Bronchial epithelial cell (primary cell): ENCODE data around the gene UNC5CL. TPM values are rescaled to one million over a fixed set of nuclear protein-coding genes. Genes with fewer than 3 reads are reported as not detected.
"Not testable (repeated sequence)": the region's sequence is repeated elsewhere in the genome, so short reads cannot be mapped to it uniquely, and the experiment has no call there.

ENCODE experiments used
- DNase-seq: peaks from one replicate; pipeline ENCODE4 v3.0.0-alpha.2; 2010; ENCODE audit warnings: low read depth
- FAIRE-seq: peaks from 2 replicates; lab custom pipeline; 2011; peaks lifted over from hg19 to GRCh38; lab: Jason Lieb, UNC
- H3K27me3 ChIP-seq: 2 replicates; pipeline ENCODE4 v1.5.1; 2011; ENCODE audit warnings: low read length; ENCODE audit not compliant: control insufficient read depth, insufficient read depth
- H3K36me3 ChIP-seq: 2 replicates; pipeline ENCODE4 v1.5.1; 2011; ENCODE audit warnings: low read length; ENCODE audit not compliant: control insufficient read depth, insufficient read depth
- H3K4me3 ChIP-seq: 2 replicates; pipeline ENCODE4 v1.5.1; 2011; ENCODE audit warnings: mild to moderate bottlenecking, low read depth, low read length, control low read depth
- CTCF ChIP-seq: IDR thresholded peaks from 2 replicates; pipeline ENCODE4 v1.5.1; 2011; ENCODE audit warnings: mild to moderate bottlenecking, moderate library complexity, low read length, control low read depth, inconsistent platforms; ENCODE audit not compliant: insufficient read depth, severe bottlenecking
- total RNA-seq: library from RNA; depleted of rRNA; stranded (reverse); fragments of >200 nt; gene quantifications from 2 replicates; pipeline ENCODE4 v1.2.1, GENCODE V29; 2014

The UNC5CL gene
- total RNA-seq, 1 donor from 2014 or later: 0.26 TPM

GRCh38 chr6:41025966-41026530, 13.0 kb downstream of the UNC5CL start:
- FAIRE-seq: no peak
- no peak for DNase-seq
- no peak overlapping the region for H3K4me3 ChIP-seq

DNA sequence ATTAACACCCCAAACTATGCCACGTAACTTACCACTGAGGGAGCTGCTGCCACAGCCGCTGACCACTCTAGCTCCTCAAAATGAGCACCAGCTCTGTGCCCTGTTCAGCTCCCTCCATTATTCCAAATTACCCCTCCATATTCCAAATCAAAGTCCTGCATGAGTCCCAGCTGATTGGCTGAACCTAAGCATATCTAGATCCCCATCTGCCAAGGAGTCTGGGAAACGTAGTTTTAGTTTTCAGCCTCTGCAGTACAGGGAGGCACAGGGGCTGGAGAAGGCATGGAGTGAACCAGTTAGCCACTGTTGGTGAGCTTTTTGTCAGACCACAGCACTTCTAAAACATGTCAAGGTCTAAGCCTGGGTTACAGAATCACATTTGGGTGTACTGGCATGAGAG, 15.9 kb downstream of the UNC5CL start:
- Histone ChIP-seq H3K4me3 (no peak overlapping the region), H3K36me3 (no peaks in the 10 kb centered on the region), H3K27me3 (no peaks in the 10 kb centered on the region)
- DNase-seq: no peak
- TF ChIP-seq CTCF: no peak
- no peak for FAIRE-seq

More at GRCh38 chr6:41025966-41026530, 13.0 kb downstream of the UNC5CL start:
- TF ChIP-seq CTCF: no peak
- H3K36me3 ChIP-seq: no peaks in the 10 kb centered on the region
- no peaks in the 10 kb centered on the region for H3K27me3 ChIP-seq

- Histone ChIP-seq H3K27me3 (no peaks in the 10 kb centered on the region), H3K4me3 (no peak overlapping the region), H3K36me3 (no peaks in the 10 kb centered on the region)
- DNase-seq: peak; percentile 90
- no peak for TF ChIP-seq CTCF
- no peak for FAIRE-seq
Measured at GRCh38 chr6:41022294-41022693, 16.7 kb downstream of the UNC5CL start.

DNA sequence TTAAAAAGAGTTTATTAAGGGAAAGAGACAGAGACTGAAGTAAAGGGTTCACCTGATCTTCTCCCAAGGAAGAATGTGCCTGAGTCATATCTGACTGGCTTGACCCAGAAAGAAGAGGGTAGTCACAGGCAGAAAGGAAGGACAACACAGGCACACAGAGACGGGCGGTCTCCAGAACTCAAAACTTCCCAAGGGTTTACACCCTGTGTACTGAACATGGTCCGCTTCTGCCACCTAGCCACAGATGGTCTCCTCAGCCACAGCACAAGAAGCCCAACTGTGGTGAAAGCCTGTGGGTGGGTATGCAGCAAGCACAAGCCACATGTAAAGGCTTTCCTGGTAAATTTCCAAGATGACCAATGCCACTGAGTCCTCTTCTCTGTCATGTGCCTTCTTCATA, 17.2 kb downstream of the UNC5CL start:
- DNase-seq: peak; percentile 71
- Histone ChIP-seq H3K4me3 (no peak overlapping the region), H3K36me3 (no peaks in the 10 kb centered on the region), H3K27me3 (no peaks in the 10 kb centered on the region)
- no peak for FAIRE-seq
- TF ChIP-seq CTCF: peak; percentile 4

DNA sequence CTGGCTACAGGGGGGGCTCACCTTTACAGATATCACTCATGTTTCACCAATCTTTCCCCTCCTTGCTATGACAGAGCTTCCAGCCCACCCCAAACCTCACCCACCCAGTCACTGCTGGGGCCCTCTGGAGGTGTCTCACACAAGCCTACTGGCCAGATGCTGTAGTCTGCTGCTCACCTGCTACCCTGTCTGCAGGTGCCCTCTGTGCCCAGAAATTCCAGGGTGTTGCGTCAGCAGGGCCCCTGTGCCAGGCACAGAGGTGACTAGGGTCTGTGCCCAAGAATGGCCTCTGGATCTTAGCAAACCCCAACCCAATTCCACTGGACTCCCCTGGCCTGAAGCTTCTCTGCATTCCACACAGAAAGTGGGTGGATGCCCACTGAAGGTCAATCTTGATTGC, 21.4 kb downstream of the UNC5CL start:
- no peak for TF ChIP-seq CTCF
- no peak for DNase-seq
- no peak for FAIRE-seq
- H3K36me3 ChIP-seq: no peaks in the 10 kb centered on the region
- no peaks in the 10 kb centered on the region for H3K27me3 ChIP-seq
- H3K4me3 ChIP-seq: no peak overlapping the region

GRCh38 chr6:41015860-41016259, 23.2 kb downstream of the UNC5CL start:
- H3K4me3 ChIP-seq, FAIRE-seq, H3K36me3 ChIP-seq, DNase-seq, H3K27me3 ChIP-seq: not testable (repeated sequence)
